Peyer's patch (tissue), 4 donors: ENCODE data around the gene NGDN. TPM values are rescaled to one million over a fixed set of nuclear protein-coding genes. Genes with fewer than 3 reads are reported as not detected.

Source experiments
- DNase-seq, 3 donors: peaks; one replicate each; pipeline ENCODE4 v3.0.0-alpha.2; 2017 to 2019
- H3K27ac ChIP-seq, 4 donors: fragments of 200-600 bp; sonication (generic); one replicate each; pipeline ENCODE4 v1.5.1; 2016 to 2019
- H3K27me3 ChIP-seq, 2 donors: fragments of 200-600 bp; sonication (generic); one replicate each; pipeline ENCODE4 v1.5.1; 2019
- H3K36me3 ChIP-seq, 3 donors: fragments of 200-600 bp; sonication (generic); one replicate each; pipeline ENCODE4 v1.5.1; 2016 to 2019
- H3K4me1 ChIP-seq, 4 donors: fragments of 200-600 bp; sonication (generic); one replicate each; pipeline ENCODE4 v1.5.1; 2016 to 2019
- H3K4me3 ChIP-seq, 4 donors: fragments of 200-600 bp; sonication (generic); 1 replicate in 3 of 4; 2 replicates in 1 of 4; pipeline ENCODE4 v1.5.1; 2016 to 2019; ENCODE audit warnings: mild to moderate bottlenecking in 1 of 4
- H3K9me3 ChIP-seq, 4 donors: fragments of 200-600 bp; sonication (generic); one replicate each; pipeline ENCODE4 v1.5.1; 2016 to 2019; ENCODE audit warnings: mild to moderate bottlenecking in 1 of 4
- CTCF ChIP-seq, 6 experiments: fragments of 450-650 bp in 4 of 6; fragments of 200-600 bp in 2 of 6; sonication (generic) in 1 of 6; IDR thresholded peaks; one replicate each; pipeline ENCODE4 v1.5.1; 2017 to 2019; ENCODE audit warnings: antibody characterized with exemption in 6 of 6, mild to moderate bottlenecking in 3 of 6, moderate library complexity in 1 of 6
- POLR2A ChIP-seq, 2 donors: fragments of 450-650 bp; IDR thresholded peaks; one replicate each; pipeline ENCODE4 v1.5.1; 2017; ENCODE audit warnings: antibody characterized with exemption in 2 of 2, mild to moderate bottlenecking in 2 of 2, moderate library complexity in 2 of 2
- total RNA-seq, 4 donors: library from RNA; depleted of rRNA; stranded (reverse); fragments of >200 nt; gene quantifications; one replicate each; pipeline ENCODE4 v1.1.0, GENCODE V29; 2016

Gene NGDN
- total RNA-seq, 4 donors from 2014 or later, result 25.5 to 61.9 (median 35.4) TPM

- no peaks in the 10 kb centered on the region for H3K36me3 ChIP-seq
- no peak overlapping the region for H3K27ac ChIP-seq
- no peaks in the 10 kb centered on the region for H3K4me1 ChIP-seq
- TF ChIP-seq CTCF (IDR thresholded peaks at IDR 0.05) (no peak), POLR2A (IDR thresholded peaks at IDR 0.05) (no peak)
- DNase-seq, result no peak
- H3K9me3 ChIP-seq, result no peaks in the 10 kb centered on the region
- H3K27me3 ChIP-seq, result no peaks in the 10 kb centered on the region
- H3K4me3 ChIP-seq, result no peak overlapping the region
Observed at GRCh38 chr14:23460960-23461359, 8.5 kb upstream of the NGDN start.

- no peaks in the 10 kb centered on the region for H3K9me3 ChIP-seq
- TF ChIP-seq POLR2A (IDR thresholded peaks at IDR 0.05) (no peak), CTCF (IDR thresholded peaks at IDR 0.05) (no peak)
- H3K27ac ChIP-seq, result no peak overlapping the region
- no peaks in the 10 kb centered on the region for H3K27me3 ChIP-seq
- H3K4me3 ChIP-seq, result no peak overlapping the region
- no peak for DNase-seq
- H3K36me3 ChIP-seq, result no peaks in the 10 kb centered on the region
- H3K4me1 ChIP-seq, result no peaks in the 10 kb centered on the region
Observed at GRCh38 chr14:23464700-23465099, 4.8 kb upstream of the NGDN start.

- no peaks in the 10 kb centered on the region for H3K27me3 ChIP-seq
- H3K27ac ChIP-seq, result no peak overlapping the region
- no peak for DNase-seq
- TF ChIP-seq CTCF (IDR thresholded peaks at IDR 0.05) (no peak), POLR2A (IDR thresholded peaks at IDR 0.05) (no peak)
- H3K4me3 ChIP-seq, result no peak overlapping the region
- H3K4me1 ChIP-seq, result peaks cover 0 to 3% (median 0%) of the 10 kb centered on the region in 4 donors
- H3K36me3 ChIP-seq, result no peaks in the 10 kb centered on the region
- no peaks in the 10 kb centered on the region for H3K9me3 ChIP-seq
Observed at GRCh38 chr14:23465261-23465660, 4.2 kb upstream of the NGDN start.

- DNase-seq, result no peak
- Histone ChIP-seq H3K9me3 (no peaks in the 10 kb centered on the region), H3K36me3 (peaks cover 0 to 25% (median 0%) of the 10 kb centered on the region in 3 donors), H3K4me1 (peaks cover 0 to 6% (median 0%) of the 10 kb centered on the region in 4 donors), H3K27ac (peak overlapping the region; percentile 69 to 86 (median 78)), H3K4me3 (peak overlapping the region; percentile 34 to 99 (median 74)), H3K27me3 (no peaks in the 10 kb centered on the region)
- TF ChIP-seq POLR2A (IDR thresholded peaks at IDR 0.05), result no peak
- no peak for TF ChIP-seq CTCF (IDR thresholded peaks at IDR 0.05)
Observed at GRCh38 chr14:23468704-23469126, 788 bp upstream of the NGDN start.

- peaks cover 0 to 37% (median 0%) of the 10 kb centered on the region in 3 donors for H3K36me3 ChIP-seq
- TF ChIP-seq CTCF (IDR thresholded peaks at IDR 0.05) (no peak), POLR2A (IDR thresholded peaks at IDR 0.05) (no peak)
- no peaks in the 10 kb centered on the region for H3K27me3 ChIP-seq
- H3K4me3 ChIP-seq, result peak overlapping the region; percentile 57 to 99 (median 74)
- no peaks in the 10 kb centered on the region for H3K9me3 ChIP-seq
- peaks cover 0 to 6% (median 0%) of the 10 kb centered on the region in 4 donors for H3K4me1 ChIP-seq
- DNase-seq, result no peak
- H3K27ac ChIP-seq, result peak overlapping the region; percentile 69 to 86 (median 78)
Observed at GRCh38 chr14:23469906-23470403, 452 bp downstream of the NGDN start.

- no peak for DNase-seq
- Histone ChIP-seq H3K27me3 (no peaks in the 10 kb centered on the region), H3K9me3 (no peaks in the 10 kb centered on the region), H3K4me3 (no peak overlapping the region), H3K4me1 (peaks cover 0 to 6% (median 0%) of the 10 kb centered on the region in 4 donors), H3K36me3 (peaks cover 0 to 47% (median 4%) of the 10 kb centered on the region in 3 donors), H3K27ac (no peak overlapping the region)
- TF ChIP-seq POLR2A (IDR thresholded peaks at IDR 0.05) (no peak), CTCF (IDR thresholded peaks at IDR 0.05) (no peak)
Observed at GRCh38 chr14:23470947-23471346, 1.4 kb downstream of the NGDN start.
